Panc1 (cell line): ENCODE results near the gene DLL3.

Source experiments
- POLR2AphosphoS5 ChIP-seq: IDR thresholded peaks from 2 replicates; pipeline ENCODE4 v1.6.1; 2012; ENCODE audit warnings: mild to moderate bottlenecking, low read depth, low read length, moderate library complexity
- TF ChIP-seq, protein P1 (sequence below): fragments of 450-650 bp; IDR thresholded peaks from 2 replicates; pipeline ENCODE4 v1.5.1; 2017; ENCODE audit warnings: mild to moderate bottlenecking
- TF ChIP-seq, protein P2 (sequence below), 2 experiments: IDR thresholded peaks; 2 replicates each; pipeline ENCODE4 v1.6.1; 2011 to 2012; ENCODE audit warnings: low read depth in 2 of 2, control low read depth in 1 of 2, low read length in 1 of 2, mild to moderate bottlenecking in 1 of 2, moderate library complexity in 1 of 2; ENCODE audit not compliant: insufficient read depth in 1 of 2

GRCh38 chr19:39514840-39515550 lies 16.2 kb downstream of the DLL3 start, which contains the start of gene SELENOV:
- TF ChIP-seq, protein P1, sequence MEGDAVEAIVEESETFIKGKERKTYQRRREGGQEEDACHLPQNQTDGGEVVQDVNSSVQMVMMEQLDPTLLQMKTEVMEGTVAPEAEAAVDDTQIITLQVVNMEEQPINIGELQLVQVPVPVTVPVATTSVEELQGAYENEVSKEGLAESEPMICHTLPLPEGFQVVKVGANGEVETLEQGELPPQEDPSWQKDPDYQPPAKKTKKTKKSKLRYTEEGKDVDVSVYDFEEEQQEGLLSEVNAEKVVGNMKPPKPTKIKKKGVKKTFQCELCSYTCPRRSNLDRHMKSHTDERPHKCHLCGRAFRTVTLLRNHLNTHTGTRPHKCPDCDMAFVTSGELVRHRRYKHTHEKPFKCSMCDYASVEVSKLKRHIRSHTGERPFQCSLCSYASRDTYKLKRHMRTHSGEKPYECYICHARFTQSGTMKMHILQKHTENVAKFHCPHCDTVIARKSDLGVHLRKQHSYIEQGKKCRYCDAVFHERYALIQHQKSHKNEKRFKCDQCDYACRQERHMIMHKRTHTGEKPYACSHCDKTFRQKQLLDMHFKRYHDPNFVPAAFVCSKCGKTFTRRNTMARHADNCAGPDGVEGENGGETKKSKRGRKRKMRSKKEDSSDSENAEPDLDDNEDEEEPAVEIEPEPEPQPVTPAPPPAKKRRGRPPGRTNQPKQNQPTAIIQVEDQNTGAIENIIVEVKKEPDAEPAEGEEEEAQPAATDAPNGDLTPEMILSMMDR: no peak
- TF ChIP-seq, protein P2, sequence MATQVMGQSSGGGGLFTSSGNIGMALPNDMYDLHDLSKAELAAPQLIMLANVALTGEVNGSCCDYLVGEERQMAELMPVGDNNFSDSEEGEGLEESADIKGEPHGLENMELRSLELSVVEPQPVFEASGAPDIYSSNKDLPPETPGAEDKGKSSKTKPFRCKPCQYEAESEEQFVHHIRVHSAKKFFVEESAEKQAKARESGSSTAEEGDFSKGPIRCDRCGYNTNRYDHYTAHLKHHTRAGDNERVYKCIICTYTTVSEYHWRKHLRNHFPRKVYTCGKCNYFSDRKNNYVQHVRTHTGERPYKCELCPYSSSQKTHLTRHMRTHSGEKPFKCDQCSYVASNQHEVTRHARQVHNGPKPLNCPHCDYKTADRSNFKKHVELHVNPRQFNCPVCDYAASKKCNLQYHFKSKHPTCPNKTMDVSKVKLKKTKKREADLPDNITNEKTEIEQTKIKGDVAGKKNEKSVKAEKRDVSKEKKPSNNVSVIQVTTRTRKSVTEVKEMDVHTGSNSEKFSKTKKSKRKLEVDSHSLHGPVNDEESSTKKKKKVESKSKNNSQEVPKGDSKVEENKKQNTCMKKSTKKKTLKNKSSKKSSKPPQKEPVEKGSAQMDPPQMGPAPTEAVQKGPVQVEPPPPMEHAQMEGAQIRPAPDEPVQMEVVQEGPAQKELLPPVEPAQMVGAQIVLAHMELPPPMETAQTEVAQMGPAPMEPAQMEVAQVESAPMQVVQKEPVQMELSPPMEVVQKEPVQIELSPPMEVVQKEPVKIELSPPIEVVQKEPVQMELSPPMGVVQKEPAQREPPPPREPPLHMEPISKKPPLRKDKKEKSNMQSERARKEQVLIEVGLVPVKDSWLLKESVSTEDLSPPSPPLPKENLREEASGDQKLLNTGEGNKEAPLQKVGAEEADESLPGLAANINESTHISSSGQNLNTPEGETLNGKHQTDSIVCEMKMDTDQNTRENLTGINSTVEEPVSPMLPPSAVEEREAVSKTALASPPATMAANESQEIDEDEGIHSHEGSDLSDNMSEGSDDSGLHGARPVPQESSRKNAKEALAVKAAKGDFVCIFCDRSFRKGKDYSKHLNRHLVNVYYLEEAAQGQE (IDR thresholded peaks at IDR 0.05; ENCODE audit: insufficient read depth in 1 of 2, low read depth in 2 of 2, low read length in 1 of 2): no peak
- no peak for TF ChIP-seq POLR2AphosphoS5
